HCT116 (cell line): Measurements from ENCODE around the gene KLHL20.

ENCODE experiments used
- EGR1 ChIP-seq: IDR thresholded peaks from 2 replicates; pipeline ENCODE4 v1.6.1; 2012; ENCODE audit warnings: low read depth
- ELF1 ChIP-seq: IDR thresholded peaks from 2 replicates; pipeline ENCODE4 v1.6.1; 2012; ENCODE audit warnings: low read depth, borderline replicate concordance
- EZH2 ChIP-seq: fragments of 200-600 bp; sonication (generic); IDR thresholded peaks from 2 replicates; pipeline ENCODE4 v1.6.1; 2017; ENCODE audit warnings: antibody characterized with exemption, mixed run types
- EZH2phosphoT487 ChIP-seq: fragments of 200-600 bp; IDR thresholded peaks from 2 replicates; pipeline ENCODE4 v1.6.1; 2018; ENCODE audit warnings: antibody characterized with exemption, borderline replicate concordance
- POLR2A ChIP-seq: IDR thresholded peaks from 2 replicates; pipeline ENCODE4 v1.7.0; 2011; ENCODE audit warnings: borderline replicate concordance; ENCODE audit not compliant: insufficient read depth, insufficient read length; ENCODE audit errors: extremely low read depth
- RAD21 ChIP-seq: IDR thresholded peaks from 2 replicates; pipeline ENCODE4 v1.6.1; 2012; ENCODE audit warnings: low read depth, mild to moderate bottlenecking
- SIN3A ChIP-seq: IDR thresholded peaks from 2 replicates; pipeline ENCODE4 v1.6.1; 2012; ENCODE audit warnings: low read depth
- SRF ChIP-seq: IDR thresholded peaks from 2 replicates; pipeline ENCODE4 v1.6.1; 2012; ENCODE audit warnings: low read depth
- ZNF274 ChIP-seq: fragments of 200-500 bp; sonication (Bioruptor generic); IDR thresholded peaks from 2 replicates; pipeline ENCODE4 v1.6.1; 2014; ENCODE audit warnings: mild to moderate bottlenecking, low read depth, low read length, inconsistent platforms
- TF ChIP-seq, protein P1 (sequence below), 3 experiments: fragments of 200-600 bp in 1 of 3; sonication (generic) in 1 of 3; IDR thresholded peaks in 2 of 3; conservative IDR thresholded peaks in 1 of 3; 2 replicates each; pipeline ENCODE4 v1.5.1; 2012 to 2017; ENCODE audit warnings: low read depth in 2 of 3, low read length in 2 of 3, antibody characterized with exemption in 1 of 3, borderline replicate concordance in 1 of 3, control low read depth in 1 of 3, mild to moderate bottlenecking in 1 of 3, mixed read lengths in 1 of 3, mixed run types in 1 of 3, moderate library complexity in 1 of 3; ENCODE audit not compliant: insufficient read depth in 1 of 3
- TF ChIP-seq, protein P2 (sequence below): IDR thresholded peaks from 2 replicates; pipeline ENCODE4 v1.6.1; 2011; ENCODE audit warnings: mild to moderate bottlenecking, low read length, moderate library complexity; ENCODE audit not compliant: insufficient replicate concordance; ENCODE audit errors: extremely low read depth
- TF ChIP-seq, protein P3 (sequence below): IDR thresholded peaks from 2 replicates; pipeline ENCODE4 v1.6.1; 2012; ENCODE audit warnings: low read depth
- TF ChIP-seq, protein P4 (sequence below): IDR thresholded peaks from 2 replicates; pipeline ENCODE4 v1.6.1; 2012
- TF ChIP-seq, protein P5 (sequence below): IDR thresholded peaks from 2 replicates; pipeline ENCODE4 v1.6.1; 2012

DNA sequence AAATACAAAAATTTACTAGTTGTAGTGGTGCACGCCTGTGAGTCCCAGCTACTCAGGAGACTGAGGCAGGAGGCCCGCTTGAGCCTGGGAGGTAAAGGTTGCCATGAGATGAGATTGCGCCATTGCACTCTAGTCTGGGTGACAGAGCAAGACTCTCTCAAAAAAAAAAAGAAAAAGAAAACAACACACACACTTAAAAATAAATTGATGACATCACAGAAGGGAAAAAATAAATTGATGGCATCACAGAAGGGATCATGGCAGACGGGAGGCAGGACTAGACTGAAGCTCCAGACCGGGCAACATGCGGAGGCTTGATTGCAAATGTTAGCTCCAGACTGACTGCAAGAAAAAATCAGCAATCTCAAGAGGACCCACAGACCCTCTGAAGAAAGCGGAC lies 43.3 kb downstream of the KLHL20 start:
- TF ChIP-seq POLR2A (no peak), SIN3A (no peak), EZH2 (no peak), EZH2phosphoT487 (no peak), SRF (no peak), RAD21 (no peak), ELF1 (no peak), EGR1 (no peak), ZNF274 (no peak)
- TF ChIP-seq, protein P1, sequence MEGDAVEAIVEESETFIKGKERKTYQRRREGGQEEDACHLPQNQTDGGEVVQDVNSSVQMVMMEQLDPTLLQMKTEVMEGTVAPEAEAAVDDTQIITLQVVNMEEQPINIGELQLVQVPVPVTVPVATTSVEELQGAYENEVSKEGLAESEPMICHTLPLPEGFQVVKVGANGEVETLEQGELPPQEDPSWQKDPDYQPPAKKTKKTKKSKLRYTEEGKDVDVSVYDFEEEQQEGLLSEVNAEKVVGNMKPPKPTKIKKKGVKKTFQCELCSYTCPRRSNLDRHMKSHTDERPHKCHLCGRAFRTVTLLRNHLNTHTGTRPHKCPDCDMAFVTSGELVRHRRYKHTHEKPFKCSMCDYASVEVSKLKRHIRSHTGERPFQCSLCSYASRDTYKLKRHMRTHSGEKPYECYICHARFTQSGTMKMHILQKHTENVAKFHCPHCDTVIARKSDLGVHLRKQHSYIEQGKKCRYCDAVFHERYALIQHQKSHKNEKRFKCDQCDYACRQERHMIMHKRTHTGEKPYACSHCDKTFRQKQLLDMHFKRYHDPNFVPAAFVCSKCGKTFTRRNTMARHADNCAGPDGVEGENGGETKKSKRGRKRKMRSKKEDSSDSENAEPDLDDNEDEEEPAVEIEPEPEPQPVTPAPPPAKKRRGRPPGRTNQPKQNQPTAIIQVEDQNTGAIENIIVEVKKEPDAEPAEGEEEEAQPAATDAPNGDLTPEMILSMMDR (IDR thresholded peaks at IDR 0.05 in 2 of 3, conservative IDR thresholded peaks at IDR 0.05 in 1 of 3; ENCODE audit: borderline replicate concordance in 1 of 3, insufficient read depth in 1 of 3, low read depth in 2 of 3, low read length in 2 of 3) = no peak
- TF ChIP-seq, protein P2, sequence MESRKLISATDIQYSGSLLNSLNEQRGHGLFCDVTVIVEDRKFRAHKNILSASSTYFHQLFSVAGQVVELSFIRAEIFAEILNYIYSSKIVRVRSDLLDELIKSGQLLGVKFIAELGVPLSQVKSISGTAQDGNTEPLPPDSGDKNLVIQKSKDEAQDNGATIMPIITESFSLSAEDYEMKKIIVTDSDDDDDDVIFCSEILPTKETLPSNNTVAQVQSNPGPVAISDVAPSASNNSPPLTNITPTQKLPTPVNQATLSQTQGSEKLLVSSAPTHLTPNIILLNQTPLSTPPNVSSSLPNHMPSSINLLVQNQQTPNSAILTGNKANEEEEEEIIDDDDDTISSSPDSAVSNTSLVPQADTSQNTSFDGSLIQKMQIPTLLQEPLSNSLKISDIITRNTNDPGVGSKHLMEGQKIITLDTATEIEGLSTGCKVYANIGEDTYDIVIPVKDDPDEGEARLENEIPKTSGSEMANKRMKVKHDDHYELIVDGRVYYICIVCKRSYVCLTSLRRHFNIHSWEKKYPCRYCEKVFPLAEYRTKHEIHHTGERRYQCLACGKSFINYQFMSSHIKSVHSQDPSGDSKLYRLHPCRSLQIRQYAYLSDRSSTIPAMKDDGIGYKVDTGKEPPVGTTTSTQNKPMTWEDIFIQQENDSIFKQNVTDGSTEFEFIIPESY = no peak
- TF ChIP-seq, protein P3, sequence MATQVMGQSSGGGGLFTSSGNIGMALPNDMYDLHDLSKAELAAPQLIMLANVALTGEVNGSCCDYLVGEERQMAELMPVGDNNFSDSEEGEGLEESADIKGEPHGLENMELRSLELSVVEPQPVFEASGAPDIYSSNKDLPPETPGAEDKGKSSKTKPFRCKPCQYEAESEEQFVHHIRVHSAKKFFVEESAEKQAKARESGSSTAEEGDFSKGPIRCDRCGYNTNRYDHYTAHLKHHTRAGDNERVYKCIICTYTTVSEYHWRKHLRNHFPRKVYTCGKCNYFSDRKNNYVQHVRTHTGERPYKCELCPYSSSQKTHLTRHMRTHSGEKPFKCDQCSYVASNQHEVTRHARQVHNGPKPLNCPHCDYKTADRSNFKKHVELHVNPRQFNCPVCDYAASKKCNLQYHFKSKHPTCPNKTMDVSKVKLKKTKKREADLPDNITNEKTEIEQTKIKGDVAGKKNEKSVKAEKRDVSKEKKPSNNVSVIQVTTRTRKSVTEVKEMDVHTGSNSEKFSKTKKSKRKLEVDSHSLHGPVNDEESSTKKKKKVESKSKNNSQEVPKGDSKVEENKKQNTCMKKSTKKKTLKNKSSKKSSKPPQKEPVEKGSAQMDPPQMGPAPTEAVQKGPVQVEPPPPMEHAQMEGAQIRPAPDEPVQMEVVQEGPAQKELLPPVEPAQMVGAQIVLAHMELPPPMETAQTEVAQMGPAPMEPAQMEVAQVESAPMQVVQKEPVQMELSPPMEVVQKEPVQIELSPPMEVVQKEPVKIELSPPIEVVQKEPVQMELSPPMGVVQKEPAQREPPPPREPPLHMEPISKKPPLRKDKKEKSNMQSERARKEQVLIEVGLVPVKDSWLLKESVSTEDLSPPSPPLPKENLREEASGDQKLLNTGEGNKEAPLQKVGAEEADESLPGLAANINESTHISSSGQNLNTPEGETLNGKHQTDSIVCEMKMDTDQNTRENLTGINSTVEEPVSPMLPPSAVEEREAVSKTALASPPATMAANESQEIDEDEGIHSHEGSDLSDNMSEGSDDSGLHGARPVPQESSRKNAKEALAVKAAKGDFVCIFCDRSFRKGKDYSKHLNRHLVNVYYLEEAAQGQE = no peak
- TF ChIP-seq, protein P4, sequence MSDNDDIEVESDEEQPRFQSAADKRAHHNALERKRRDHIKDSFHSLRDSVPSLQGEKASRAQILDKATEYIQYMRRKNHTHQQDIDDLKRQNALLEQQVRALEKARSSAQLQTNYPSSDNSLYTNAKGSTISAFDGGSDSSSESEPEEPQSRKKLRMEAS = no peak
- TF ChIP-seq, protein P5, sequence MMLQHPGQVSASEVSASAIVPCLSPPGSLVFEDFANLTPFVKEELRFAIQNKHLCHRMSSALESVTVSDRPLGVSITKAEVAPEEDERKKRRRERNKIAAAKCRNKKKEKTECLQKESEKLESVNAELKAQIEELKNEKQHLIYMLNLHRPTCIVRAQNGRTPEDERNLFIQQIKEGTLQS = no peak
